PFSK-1 (cell line): ENCODE data around the gene SEMG1.

Experiments used
- FOXP2 ChIP-seq: optimal IDR thresholded peaks from 2 replicates; pipeline ENCODE3; 2011; ENCODE audit warnings: borderline replicate concordance, control low read depth, inconsistent platforms; ENCODE audit not compliant: insufficient read depth; ENCODE audit errors: extremely low read length, extremely low read depth
- POLR2AphosphoS5 ChIP-seq: IDR thresholded peaks from 2 replicates; pipeline ENCODE4 v1.6.1; 2012; ENCODE audit warnings: low read depth, mild to moderate bottlenecking, control low read depth, low read length, moderate library complexity
- SIN3A ChIP-seq: IDR thresholded peaks from 2 replicates; pipeline ENCODE4 v1.6.1; 2012; ENCODE audit warnings: mild to moderate bottlenecking, low read length, moderate library complexity, borderline replicate concordance; ENCODE audit not compliant: insufficient read depth
- TAF1 ChIP-seq: IDR thresholded peaks from 2 replicates; pipeline ENCODE4 v1.6.1; 2012; ENCODE audit warnings: low read length, control low read depth, borderline replicate concordance; ENCODE audit not compliant: insufficient read depth
- TF ChIP-seq, protein P1 (sequence below), 2 experiments: IDR thresholded peaks; 2 replicates each; pipeline versions ENCODE4 v1.6.1 to v1.8.0; 2011 to 2012; ENCODE audit warnings: low read depth in 2 of 2, low read length in 2 of 2, control low read depth in 1 of 2, inconsistent platforms in 1 of 2, mild to moderate bottlenecking in 1 of 2, moderate library complexity in 1 of 2; ENCODE audit not compliant: insufficient read depth in 1 of 2

DNA sequence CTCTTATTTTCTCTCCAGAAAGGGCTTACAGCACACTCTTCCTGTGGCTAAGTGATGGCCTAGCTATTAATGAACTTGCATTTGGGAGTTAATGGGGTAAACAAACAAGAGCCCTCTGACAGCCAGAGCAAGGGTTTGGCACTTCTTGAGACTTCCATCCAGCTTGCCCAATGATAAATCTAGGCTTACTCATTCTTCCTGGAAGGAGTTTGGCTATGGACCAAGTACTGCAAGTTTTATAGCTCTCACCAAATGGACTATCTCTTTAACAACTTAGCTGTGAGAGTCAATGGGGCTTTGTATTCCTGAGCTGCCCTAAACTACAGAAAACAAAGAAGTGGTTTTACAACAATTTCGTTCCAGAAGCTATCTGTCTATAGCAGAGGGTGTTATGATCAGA, 48.9 kb upstream of the SEMG1 start:
- TF ChIP-seq POLR2AphosphoS5, result no peak
- TF ChIP-seq, protein P1, sequence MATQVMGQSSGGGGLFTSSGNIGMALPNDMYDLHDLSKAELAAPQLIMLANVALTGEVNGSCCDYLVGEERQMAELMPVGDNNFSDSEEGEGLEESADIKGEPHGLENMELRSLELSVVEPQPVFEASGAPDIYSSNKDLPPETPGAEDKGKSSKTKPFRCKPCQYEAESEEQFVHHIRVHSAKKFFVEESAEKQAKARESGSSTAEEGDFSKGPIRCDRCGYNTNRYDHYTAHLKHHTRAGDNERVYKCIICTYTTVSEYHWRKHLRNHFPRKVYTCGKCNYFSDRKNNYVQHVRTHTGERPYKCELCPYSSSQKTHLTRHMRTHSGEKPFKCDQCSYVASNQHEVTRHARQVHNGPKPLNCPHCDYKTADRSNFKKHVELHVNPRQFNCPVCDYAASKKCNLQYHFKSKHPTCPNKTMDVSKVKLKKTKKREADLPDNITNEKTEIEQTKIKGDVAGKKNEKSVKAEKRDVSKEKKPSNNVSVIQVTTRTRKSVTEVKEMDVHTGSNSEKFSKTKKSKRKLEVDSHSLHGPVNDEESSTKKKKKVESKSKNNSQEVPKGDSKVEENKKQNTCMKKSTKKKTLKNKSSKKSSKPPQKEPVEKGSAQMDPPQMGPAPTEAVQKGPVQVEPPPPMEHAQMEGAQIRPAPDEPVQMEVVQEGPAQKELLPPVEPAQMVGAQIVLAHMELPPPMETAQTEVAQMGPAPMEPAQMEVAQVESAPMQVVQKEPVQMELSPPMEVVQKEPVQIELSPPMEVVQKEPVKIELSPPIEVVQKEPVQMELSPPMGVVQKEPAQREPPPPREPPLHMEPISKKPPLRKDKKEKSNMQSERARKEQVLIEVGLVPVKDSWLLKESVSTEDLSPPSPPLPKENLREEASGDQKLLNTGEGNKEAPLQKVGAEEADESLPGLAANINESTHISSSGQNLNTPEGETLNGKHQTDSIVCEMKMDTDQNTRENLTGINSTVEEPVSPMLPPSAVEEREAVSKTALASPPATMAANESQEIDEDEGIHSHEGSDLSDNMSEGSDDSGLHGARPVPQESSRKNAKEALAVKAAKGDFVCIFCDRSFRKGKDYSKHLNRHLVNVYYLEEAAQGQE (IDR thresholded peaks at IDR 0.05; ENCODE audit: insufficient read depth in 1 of 2, low read depth in 2 of 2, low read length in 2 of 2), result no peak
- no peak for TF ChIP-seq SIN3A
- no peak for TF ChIP-seq TAF1
- no peak for TF ChIP-seq FOXP2
